GM19372 (cell line): ENCODE data around the gene MED29.

Experiments
- ATAC-seq: cut with Tn5 transposase; IDR thresholded peaks from one replicate; pipeline ENCODE4 v1.9.1; 2021; ENCODE audit warnings: mild to moderate bottlenecking, low read depth, moderate library complexity; ENCODE audit not compliant: unreplicated experiment

The MED29 gene

GRCh38 chr19:39426170-39426569 is 35.0 kb downstream of the MED29 start:
- no peak for ATAC-seq

DNA sequence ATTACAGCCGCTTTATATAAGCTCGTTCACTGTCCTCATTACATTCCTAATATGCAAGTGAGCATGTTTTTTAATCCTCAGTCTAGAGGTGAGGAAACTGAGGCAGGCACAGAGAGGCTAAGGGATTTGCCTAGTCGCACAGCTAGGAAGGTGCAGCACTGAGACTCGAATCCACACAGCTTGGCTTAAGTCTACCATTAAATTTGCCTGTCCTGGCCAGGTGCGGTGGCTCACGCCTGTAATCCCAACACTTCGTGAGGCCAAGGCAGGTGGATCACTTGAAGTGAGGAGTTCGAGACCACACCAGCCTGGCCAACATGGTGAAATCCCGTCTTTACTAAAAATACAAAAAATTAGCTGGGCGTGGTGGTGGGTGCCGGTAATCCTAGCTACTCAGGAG is 36.5 kb downstream of the MED29 start:
- ATAC-seq, result no peak

DNA sequence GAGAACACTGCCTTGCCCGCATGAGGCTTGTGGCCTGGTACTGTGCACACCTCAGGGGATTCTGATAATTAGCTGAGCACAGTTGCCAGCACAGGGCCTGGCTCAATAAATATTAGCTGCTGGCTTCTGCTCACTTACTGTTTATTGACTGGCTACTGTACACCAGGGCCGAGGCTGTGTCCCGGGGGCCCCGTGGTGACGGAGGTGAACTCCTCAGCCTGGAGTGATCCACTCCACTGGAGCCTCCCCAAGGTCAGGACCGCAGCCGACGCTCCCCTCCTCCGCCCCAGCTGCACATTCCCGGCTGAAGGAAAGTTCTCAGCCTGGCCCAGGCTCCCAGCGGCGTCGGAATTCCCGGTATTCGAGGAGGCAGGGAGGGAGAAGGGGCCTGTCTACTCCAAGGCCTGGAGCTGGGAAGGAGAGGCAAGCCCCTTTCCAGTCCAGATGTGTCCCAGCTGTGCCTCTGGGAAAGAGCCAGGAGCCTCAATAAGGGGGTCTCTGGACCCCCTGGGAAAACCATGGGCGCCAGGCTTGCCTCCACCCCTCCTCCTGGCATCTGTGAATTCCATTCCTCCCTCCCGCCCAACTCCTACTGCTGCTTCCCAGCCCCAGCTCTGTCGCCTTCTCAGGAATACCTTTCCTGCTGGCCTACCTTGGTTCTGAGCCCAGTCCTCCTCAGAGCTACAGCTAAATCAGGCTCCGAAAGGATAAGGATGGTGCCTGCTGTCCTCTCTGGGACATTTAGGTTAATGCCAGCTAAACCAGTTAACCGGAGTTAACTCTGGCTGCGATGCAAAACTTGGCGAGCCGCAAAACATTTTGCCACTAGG is 37.3 kb downstream of the MED29 start:
- no peak for ATAC-seq

- no peak for ATAC-seq
These were observed 39.8 kb downstream of the MED29 start for GRCh38 chr19:39430675-39431593.

- ATAC-seq, result no peak
These were observed 41.5 kb downstream of the MED29 start for GRCh38 chr19:39432677-39433025.

GRCh38 chr19:39433480-39434079 is 42.4 kb downstream of the MED29 start:
- ATAC-seq, result no peak

- no peak for ATAC-seq
These were observed 43.2 kb downstream of the MED29 start for GRCh38 chr19:39434123-39435076.

- peak; percentile 84 for ATAC-seq
These were observed 44.5 kb downstream of the MED29 start, which contains the start of gene RPS16 for GRCh38 chr19:39435499-39436349. Gene RPS16 (minus strand): TSS chr19:39435949. CDS start chr19:39435895, 54 bp downstream.

DNA sequence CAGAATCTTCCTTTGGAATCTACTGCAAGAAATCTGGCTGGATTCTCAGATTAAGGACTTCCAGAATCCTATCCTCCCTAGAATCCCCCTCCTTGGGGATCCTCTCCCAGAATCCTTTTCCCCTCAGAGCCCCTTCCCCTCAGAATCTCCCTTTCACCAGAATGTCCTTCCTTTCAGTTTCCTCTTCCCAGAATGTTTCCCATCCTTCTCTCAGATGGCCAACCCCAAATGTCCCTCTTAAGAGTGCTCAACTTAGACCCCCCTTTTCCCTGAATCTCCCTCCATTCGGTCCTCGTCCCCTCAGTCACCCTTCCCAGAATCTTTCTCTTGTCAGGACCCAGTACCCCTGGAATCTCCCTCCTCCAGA is 45.2 kb downstream of the MED29 start:
- no peak for ATAC-seq

DNA sequence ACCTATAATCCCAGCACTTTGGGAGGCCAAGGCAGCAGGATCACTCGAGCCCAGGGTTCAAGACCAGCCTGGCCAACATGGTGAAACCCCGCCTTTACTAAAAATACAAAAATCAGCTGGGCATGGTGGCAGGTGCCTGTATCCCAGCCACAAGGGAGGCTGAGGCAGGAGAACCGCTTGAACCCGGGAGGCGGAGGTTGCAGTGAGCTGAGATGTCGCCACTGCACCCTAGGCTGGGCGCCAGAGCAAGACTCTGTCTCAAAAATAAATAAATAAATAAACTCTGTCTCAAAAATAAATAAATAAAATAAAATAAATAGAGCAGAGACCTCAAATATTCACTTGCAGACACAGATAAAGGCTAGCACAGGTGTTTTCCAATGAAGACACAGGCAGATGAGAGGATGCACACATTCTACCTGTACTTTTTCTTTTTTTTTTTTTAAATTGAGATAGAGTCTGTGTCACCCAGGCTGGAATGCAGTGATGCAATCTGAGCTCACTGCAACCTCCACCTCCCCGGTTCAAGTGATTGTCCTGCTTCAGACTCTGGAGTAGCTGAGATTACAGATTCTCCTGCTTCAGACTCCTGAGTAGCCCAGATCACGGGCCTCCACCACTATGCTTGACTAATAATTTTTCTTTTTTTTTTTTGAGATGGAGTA is 47.2 kb downstream of the MED29 start:
- no peak for ATAC-seq

DNA sequence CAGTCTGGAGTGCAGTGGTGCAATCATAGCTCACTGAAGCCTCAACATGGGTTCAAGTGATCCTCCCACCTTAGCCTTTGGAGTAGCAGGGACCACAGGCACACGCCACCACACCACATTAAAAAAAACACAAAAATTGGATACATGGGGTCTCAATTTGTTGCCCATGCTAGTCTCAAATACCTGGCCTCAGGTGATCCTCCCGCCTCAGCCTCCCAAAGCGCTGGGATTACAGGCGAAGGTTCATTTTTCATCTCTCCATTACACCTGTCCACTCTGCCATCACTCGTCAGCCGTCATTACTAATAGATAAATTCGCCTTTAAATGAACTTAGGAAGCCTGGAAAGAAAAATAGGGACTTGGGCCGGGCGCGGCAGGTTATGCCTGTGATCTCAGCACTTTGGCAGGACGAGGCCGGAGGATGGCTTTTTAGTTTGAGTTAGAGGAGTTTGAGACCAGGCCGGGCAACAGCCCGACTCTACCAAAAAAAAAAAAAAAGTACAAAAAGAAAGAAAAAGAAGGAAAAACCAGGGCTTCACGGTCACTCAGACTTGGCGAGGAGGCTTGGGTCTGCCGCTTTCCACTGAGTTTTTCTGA is 53.5 kb downstream of the MED29 start:
- no peak for ATAC-seq

DNA sequence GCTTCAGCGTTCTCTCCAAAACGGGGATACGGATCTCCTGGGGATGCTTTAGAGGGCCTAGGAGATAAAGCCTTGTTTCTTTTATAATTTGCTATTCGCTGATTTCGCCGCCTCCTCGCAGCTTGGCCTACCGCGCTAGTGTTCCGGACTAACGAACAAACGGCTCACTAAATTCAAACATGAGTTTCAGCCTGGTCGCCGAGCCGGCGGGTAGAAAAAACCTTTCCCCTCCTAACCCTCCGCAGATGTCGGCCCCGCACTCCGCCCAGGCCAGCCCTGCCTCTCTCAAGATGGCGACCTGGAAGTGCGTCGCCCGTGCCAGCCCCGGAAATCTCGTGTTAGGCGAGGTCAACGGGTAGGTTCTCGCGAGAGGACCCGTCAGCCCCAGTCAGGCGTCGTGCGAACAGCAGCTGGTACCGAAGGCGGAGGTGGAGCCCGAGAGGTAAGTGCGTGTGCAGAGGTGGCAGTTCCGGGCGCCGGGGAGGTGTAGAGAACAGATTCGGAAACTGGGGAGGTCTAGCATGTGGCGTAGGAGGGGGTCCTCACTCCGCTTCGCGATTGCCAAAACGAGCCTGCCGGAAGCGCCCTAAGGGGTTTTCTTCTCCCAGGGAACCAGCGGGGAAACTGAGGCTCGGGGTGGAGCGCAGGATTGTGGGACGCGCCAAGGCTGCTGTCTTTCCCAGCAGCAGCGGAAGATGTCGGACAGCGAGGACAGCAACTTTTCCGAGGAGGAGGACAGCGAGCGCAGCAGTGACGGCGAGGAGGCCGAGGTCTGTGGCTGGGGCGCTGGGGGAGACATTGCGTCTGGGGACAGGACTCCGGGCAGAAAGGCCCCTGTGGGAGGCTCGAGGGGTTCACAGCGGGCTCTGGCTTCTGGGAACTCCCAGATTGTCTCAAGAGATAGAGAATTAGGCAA is 54.3 kb downstream of the MED29 start, which contains the start of gene SUPT5H:
TSS of gene SUPT5H (plus strand) at position 387 of the 916 bp plus-strand sequence. CDS start at position 696, 309 bp downstream.
- peak; percentile 87 for ATAC-seq

GRCh38 chr19:39446365-39447084 is 55.3 kb downstream of the MED29 start:
- no peak for ATAC-seq

- no peak for ATAC-seq
These were observed 57.1 kb downstream of the MED29 start for GRCh38 chr19:39448271-39448670.

GRCh38 chr19:39449116-39449797 is 58.1 kb downstream of the MED29 start:
- no peak for ATAC-seq
